ENCODE data around the gene NSUN6. TPM values are rescaled to one million over a fixed set of nuclear protein-coding genes. Genes with fewer than 3 reads are reported as not detected.

The NSUN6 gene
- total and polyA plus RNA-seq, 3 donors from 2014 or later: 34.7 to 73.0 (median 50.2) TPM

DNA sequence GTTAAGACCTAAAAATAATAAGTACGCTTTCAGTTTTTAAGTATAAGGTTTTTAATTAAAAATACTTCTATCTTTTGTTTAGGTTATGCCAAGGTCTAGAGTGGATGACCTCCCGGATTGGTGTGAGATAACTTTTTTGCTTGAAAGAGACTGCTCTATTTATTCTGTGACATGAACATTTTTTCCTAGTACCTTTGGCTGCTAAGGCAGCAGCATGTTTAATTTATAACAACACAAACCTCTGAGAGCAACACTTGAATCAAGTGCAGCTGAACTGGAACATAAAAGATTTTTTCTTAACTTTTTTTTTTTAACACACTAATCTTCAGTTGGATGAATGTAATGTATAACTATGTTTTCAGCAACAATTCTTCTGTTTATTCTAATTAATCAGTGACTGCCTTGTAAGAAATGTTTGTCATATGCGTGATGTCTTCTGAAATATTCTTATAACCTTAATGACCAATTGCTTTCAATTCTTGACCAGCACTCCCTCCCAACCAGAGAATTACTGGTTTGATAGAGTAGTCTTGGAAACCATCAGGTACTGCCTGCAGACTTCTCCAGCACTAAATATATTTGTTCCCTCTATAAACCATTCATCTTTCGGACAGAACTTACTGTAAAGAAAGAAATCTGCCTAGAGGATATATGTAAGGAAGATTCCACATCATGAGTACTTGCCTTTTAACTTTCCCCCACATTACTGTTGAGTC is 23.9 kb upstream of the NSUN6 start:
- Histone ChIP-seq H3K36me3 (ENCODE audit: low read depth, missing control alignments) (no peaks in the 10 kb centered on the region), H3K27me3 (no peaks in the 10 kb centered on the region), H3K4me1 (no peaks in the 10 kb centered on the region), H3K4me3 (no peak overlapping the region), H3K9me3 (no peaks in the 10 kb centered on the region), H3K27ac (no peak overlapping the region)
- 91 to 94% methylated on average over 4 of the region's 4 CpGs for WGBS, 2 donors
- no peak for TF ChIP-seq POLR2A (IDR thresholded peaks at IDR 0.05)
- TF ChIP-seq CTCF (IDR thresholded peaks at IDR 0.05): no peak
- intact Hi-C loops (cut with DNase I; ENCODE audit: low total_unique reads): no loop called here
- DNase-seq: no peak

DNA sequence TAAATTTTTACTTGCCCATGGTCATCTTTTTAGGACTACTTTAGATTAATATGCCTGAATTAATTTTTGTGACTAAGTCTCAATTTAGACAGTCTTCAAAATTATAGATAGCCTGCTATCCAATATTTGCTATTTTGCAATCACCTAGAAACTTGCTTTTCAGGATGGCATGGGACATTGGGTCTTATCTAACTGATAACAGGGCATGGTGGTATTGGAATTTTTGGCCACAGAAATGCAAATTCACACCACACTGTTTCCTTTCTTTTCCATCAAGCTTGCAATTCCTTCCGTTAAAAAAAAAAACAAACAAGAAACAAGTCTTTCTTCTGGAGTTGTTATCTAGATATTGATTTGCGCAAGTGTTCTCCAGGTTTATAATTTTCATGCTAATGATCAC is 16.6 kb upstream of the NSUN6 start:
- no peaks in the 10 kb centered on the region for H3K36me3 ChIP-seq (ENCODE audit: low read depth, missing control alignments)
- H3K4me1 ChIP-seq: peaks cover 7% of the 10 kb centered on the region
- no peak overlapping the region for H3K4me3 ChIP-seq
- WGBS, 2 donors: 64 to 69% methylated on average over 2 of the region's 2 CpGs
- no peak for TF ChIP-seq POLR2A (IDR thresholded peaks at IDR 0.05)
- TF ChIP-seq CTCF (IDR thresholded peaks at IDR 0.05): no peak
- H3K27me3 ChIP-seq: no peaks in the 10 kb centered on the region
- DNase-seq: no peak
- intact Hi-C loops (cut with DNase I; ENCODE audit: low total_unique reads): no loop called here
- no peaks in the 10 kb centered on the region for H3K9me3 ChIP-seq
- H3K27ac ChIP-seq: no peak overlapping the region

DNA sequence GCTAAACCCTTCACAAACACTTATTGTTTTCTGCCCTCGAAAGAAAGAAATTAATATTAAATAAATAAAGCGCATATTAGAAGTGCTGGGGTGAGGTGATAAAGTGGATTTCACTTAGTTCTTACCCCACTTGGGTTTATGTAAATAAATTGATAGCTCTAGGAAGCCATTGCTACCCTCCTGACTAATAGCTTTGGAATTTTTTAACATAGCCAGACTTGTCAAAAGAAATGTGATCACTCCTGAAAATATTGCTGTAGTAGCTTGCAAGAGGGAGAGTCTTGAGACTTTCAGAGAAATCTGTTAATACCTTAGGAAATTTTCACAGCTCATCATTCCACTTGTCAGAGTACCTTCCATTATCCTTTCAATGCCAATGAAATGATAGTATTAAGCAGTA is 15.4 kb upstream of the NSUN6 start:
- no peaks in the 10 kb centered on the region for H3K9me3 ChIP-seq
- H3K4me3 ChIP-seq: no peak overlapping the region
- H3K27ac ChIP-seq: no peak overlapping the region
- TF ChIP-seq CTCF (IDR thresholded peaks at IDR 0.05): no peak
- TF ChIP-seq POLR2A (IDR thresholded peaks at IDR 0.05): no peak
- intact Hi-C loops (cut with DNase I; ENCODE audit: low total_unique reads): no loop called here
- 79 to 90% methylated on average over 2 of the region's 2 CpGs for WGBS, 2 donors
- H3K36me3 ChIP-seq (ENCODE audit: low read depth, missing control alignments): no peaks in the 10 kb centered on the region
- peaks cover 7% of the 10 kb centered on the region for H3K4me1 ChIP-seq
- H3K27me3 ChIP-seq: no peaks in the 10 kb centered on the region
- no peak for DNase-seq

GRCh38 chr10:18665815-18666558 is 14.6 kb upstream of the NSUN6 start:
- no peak for DNase-seq
- Histone ChIP-seq H3K36me3 (ENCODE audit: low read depth, missing control alignments) (no peaks in the 10 kb centered on the region), H3K4me3 (no peak overlapping the region), H3K9me3 (no peaks in the 10 kb centered on the region), H3K27me3 (no peaks in the 10 kb centered on the region), H3K4me1 (peaks cover 13% of the 10 kb centered on the region), H3K27ac (no peak overlapping the region)
- WGBS, 2 donors: 48 to 70% methylated on average over 3 of the region's 3 CpGs
- intact Hi-C loops (cut with DNase I; ENCODE audit: low total_unique reads): no loop called here
- TF ChIP-seq POLR2A (IDR thresholded peaks at IDR 0.05) (no peak), CTCF (IDR thresholded peaks at IDR 0.05) (no peak)

All from testis (tissue), 3 donors.